Immature natural killer cell (primary cell): ENCODE results near the gene DLG2. TPM values are rescaled to one million over a fixed set of nuclear protein-coding genes. Genes with fewer than 3 reads are reported as not detected.

Experiments
- DNase-seq, 3 donors: peaks; one replicate each; pipeline ENCODE4 v3.0.0; 2022; ENCODE audit warnings: mixed read lengths in 1 of 3
- H3K27ac Mint-ChIP-seq, 6 donors: one replicate each; pipeline ENCODE4 v1.8.0; 2020; ENCODE audit warnings: mixed read lengths in 6 of 6, mild to moderate bottlenecking in 5 of 6, inconsistent platforms in 4 of 6, moderate library complexity in 3 of 6
- H3K27me3 Mint-ChIP-seq, 3 donors: one replicate each; pipeline ENCODE4 v1.8.0; 2020 to 2021; ENCODE audit warnings: low read depth in 3 of 3, mild to moderate bottlenecking in 3 of 3, mixed read lengths in 3 of 3, moderate library complexity in 3 of 3, inconsistent platforms in 1 of 3
- H3K36me3 Mint-ChIP-seq, 3 donors: one replicate each; pipeline ENCODE4 v1.8.0; 2020; ENCODE audit warnings: mixed read lengths in 3 of 3, inconsistent platforms in 2 of 3, mild to moderate bottlenecking in 2 of 3
- H3K4me1 Mint-ChIP-seq, 2 donors: one replicate each; pipeline ENCODE4 v1.8.0; 2020; ENCODE audit warnings: inconsistent platforms in 2 of 2, mild to moderate bottlenecking in 2 of 2, mixed read lengths in 2 of 2, moderate library complexity in 1 of 2
- H3K4me3 Mint-ChIP-seq, 5 donors: one replicate each; pipeline ENCODE4 v1.8.0; 2020; ENCODE audit warnings: mild to moderate bottlenecking in 5 of 5, mixed read lengths in 5 of 5, inconsistent platforms in 3 of 5, moderate library complexity in 3 of 5
- H3K9me3 Mint-ChIP-seq, 6 donors: one replicate each; pipeline ENCODE4 v1.8.0; 2020; ENCODE audit warnings: mild to moderate bottlenecking in 6 of 6, mixed read lengths in 6 of 6, inconsistent platforms in 4 of 6, moderate library complexity in 3 of 6
- polyA plus RNA-seq, 3 donors: library from polyadenylated mRNA; unstranded; fragments of 300-500 nt; fragmentation: Illumina TruSeq; gene quantifications; one replicate each; pipeline ENCODE4 v1.2.3, GENCODE V29; 2021

The DLG2 gene
- polyA plus RNA-seq, 3 donors from 2014 or later: 0.57 to 1.9 (median 1.2) TPM

DNA sequence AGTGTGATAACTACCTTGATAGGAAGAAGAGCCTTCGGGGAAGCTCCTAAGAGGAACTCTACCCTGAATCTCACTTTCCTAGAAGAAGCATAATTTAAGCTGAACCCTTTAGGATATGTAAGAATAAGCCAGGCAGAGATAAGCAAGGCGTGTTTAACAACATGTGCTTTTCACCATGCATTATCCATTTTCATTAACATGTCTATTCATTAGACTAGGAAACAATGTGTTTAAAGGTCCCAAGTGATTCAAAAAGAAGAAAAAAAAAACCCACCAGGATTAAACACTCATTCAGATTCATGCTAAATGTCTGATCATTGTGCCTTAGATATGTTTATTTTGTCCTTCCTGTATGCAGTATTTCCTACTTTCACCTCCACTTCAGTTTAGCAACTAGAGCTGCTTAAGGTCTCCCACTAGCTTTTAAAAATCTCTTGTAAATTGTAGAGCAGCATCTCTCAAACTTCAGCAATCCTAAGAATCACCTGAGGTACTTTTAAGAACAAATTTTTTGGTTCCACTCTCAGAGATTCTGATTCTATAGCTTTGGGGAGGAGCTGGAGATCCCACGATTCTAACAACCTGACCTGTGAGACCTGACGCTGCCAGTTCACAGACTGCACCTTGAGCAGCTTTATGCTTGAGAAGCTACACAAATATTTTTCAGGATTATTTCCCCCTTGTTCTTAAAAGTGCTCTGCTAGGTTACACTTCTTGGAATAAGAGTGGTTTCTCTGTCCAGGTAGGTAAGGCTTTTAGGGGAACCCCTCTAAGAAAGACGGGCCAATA is 1385.6 kb downstream of the DLG2 start:
- no peak overlapping the region for H3K27ac Mint-ChIP-seq
- H3K9me3 Mint-ChIP-seq: peaks cover 1 to 27% (median 8%) of the 10 kb centered on the region in 6 donors
- no peaks in the 10 kb centered on the region for H3K27me3 Mint-ChIP-seq
- no peaks in the 10 kb centered on the region for H3K4me1 Mint-ChIP-seq
- H3K4me3 Mint-ChIP-seq: no peak overlapping the region
- DNase-seq: no peak
- no peaks in the 10 kb centered on the region for H3K36me3 Mint-ChIP-seq

DNA sequence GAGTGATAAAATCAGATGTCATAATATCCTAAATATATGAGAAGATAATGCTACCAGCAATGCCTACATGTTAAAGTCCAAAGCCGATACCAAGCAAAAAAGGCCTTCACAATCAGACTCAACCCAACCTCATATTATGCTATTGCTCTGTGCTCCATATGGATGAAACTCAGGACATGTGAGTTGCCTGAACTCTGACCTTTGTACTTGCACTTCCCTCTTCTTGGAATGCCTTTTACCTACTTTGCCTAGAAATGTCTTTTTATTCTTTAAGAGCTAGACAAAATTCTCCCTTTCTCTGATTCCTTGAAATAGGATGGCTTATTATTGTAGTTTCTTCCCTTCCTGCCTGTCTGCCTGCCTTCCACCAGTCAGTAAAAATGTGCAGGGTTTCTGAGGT is 1386.3 kb downstream of the DLG2 start:
- Mint-ChIP-seq H3K36me3 (no peaks in the 10 kb centered on the region), H3K9me3 (peaks cover 1 to 27% (median 9%) of the 10 kb centered on the region in 6 donors), H3K4me3 (no peak overlapping the region), H3K4me1 (no peaks in the 10 kb centered on the region), H3K27me3 (no peaks in the 10 kb centered on the region), H3K27ac (no peak overlapping the region)
- no peak for DNase-seq

GRCh38 chr11:84236436-84236835 is 1390.7 kb downstream of the DLG2 start:
- no peaks in the 10 kb centered on the region for H3K36me3 Mint-ChIP-seq
- H3K9me3 Mint-ChIP-seq: peaks cover 3 to 29% (median 14%) of the 10 kb centered on the region in 6 donors
- H3K27me3 Mint-ChIP-seq: peaks cover 0 to 5% (median 1%) of the 10 kb centered on the region in 3 donors

GRCh38 chr11:84234462-84235202 is 1392.5 kb downstream of the DLG2 start:
- H3K36me3 Mint-ChIP-seq: no peaks in the 10 kb centered on the region
- no peaks in the 10 kb centered on the region for H3K4me1 Mint-ChIP-seq
- no peak overlapping the region for H3K4me3 Mint-ChIP-seq
- no peak for DNase-seq
- peaks cover 0 to 5% (median 1%) of the 10 kb centered on the region in 3 donors for H3K27me3 Mint-ChIP-seq
- peaks cover 3 to 29% (median 15%) of the 10 kb centered on the region in 6 donors for H3K9me3 Mint-ChIP-seq
- no peak overlapping the region for H3K27ac Mint-ChIP-seq

More at GRCh38 chr11:84236436-84236835, 1390.7 kb downstream of the DLG2 start:
- H3K4me3 Mint-ChIP-seq: no peak overlapping the region
- DNase-seq: no peak
- no peak overlapping the region for H3K27ac Mint-ChIP-seq
- no peaks in the 10 kb centered on the region for H3K4me1 Mint-ChIP-seq

GRCh38 chr11:84234011-84234410 is 1393.1 kb downstream of the DLG2 start:
- H3K27ac Mint-ChIP-seq: no peak overlapping the region
- peaks cover 0 to 5% (median 1%) of the 10 kb centered on the region in 3 donors for H3K27me3 Mint-ChIP-seq
- peaks cover 3 to 29% (median 15%) of the 10 kb centered on the region in 6 donors for H3K9me3 Mint-ChIP-seq
- H3K36me3 Mint-ChIP-seq: no peaks in the 10 kb centered on the region
- H3K4me1 Mint-ChIP-seq: no peaks in the 10 kb centered on the region
- no peak overlapping the region for H3K4me3 Mint-ChIP-seq
- no peak for DNase-seq

DNA sequence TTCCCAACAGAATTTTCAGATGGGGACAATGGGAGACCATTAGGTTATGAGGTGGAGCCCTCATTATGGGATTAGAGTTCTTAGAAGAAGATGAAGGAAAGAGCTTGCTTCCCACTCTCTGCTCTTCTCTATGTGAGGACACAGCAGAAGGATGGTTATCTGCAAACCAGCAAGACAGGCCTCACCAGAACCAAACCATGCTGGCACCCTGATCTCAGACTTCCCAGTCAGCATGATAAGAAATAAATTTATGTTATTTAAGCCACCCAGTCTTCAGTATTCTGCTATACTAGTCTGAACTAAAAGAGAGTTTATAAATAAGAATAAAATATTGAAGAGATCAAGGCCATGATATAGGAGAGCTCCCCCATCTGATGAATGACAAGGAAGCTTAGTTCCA is 1394.6 kb downstream of the DLG2 start:
- no peak overlapping the region for H3K4me3 Mint-ChIP-seq
- no peak for DNase-seq
- peaks cover 3 to 27% (median 17%) of the 10 kb centered on the region in 6 donors for H3K9me3 Mint-ChIP-seq
- no peaks in the 10 kb centered on the region for H3K36me3 Mint-ChIP-seq
- no peaks in the 10 kb centered on the region for H3K4me1 Mint-ChIP-seq
- peaks cover 0 to 6% (median 1%) of the 10 kb centered on the region in 3 donors for H3K27me3 Mint-ChIP-seq
- no peak overlapping the region for H3K27ac Mint-ChIP-seq

- Mint-ChIP-seq H3K36me3 (no peaks in the 10 kb centered on the region), H3K4me3 (no peak overlapping the region), H3K27me3 (peaks cover 0 to 6% (median 1%) of the 10 kb centered on the region in 3 donors), H3K27ac (no peak overlapping the region), H3K9me3 (peaks cover 1 to 22% (median 14%) of the 10 kb centered on the region in 6 donors), H3K4me1 (no peaks in the 10 kb centered on the region)
- no peak for DNase-seq
Measured at GRCh38 chr11:84230402-84230801, 1396.7 kb downstream of the DLG2 start.

- H3K9me3 Mint-ChIP-seq: peaks cover 4 to 24% (median 11%) of the 10 kb centered on the region in 6 donors
- no peak overlapping the region for H3K27ac Mint-ChIP-seq
Measured at GRCh38 chr11:84227970-84228665, 1399.0 kb downstream of the DLG2 start.

GRCh38 chr11:84224042-84224441 is 1403.1 kb downstream of the DLG2 start:
- no peak for DNase-seq
- Mint-ChIP-seq H3K4me1 (no peaks in the 10 kb centered on the region), H3K27ac (no peak overlapping the region), H3K9me3 (peaks cover 4 to 22% (median 8%) of the 10 kb centered on the region in 6 donors), H3K4me3 (no peak overlapping the region), H3K36me3 (no peaks in the 10 kb centered on the region), H3K27me3 (peaks cover 0 to 4% (median 0%) of the 10 kb centered on the region in 3 donors)

More at GRCh38 chr11:84227970-84228665, 1399.0 kb downstream of the DLG2 start:
- H3K36me3 Mint-ChIP-seq: no peaks in the 10 kb centered on the region
- H3K4me1 Mint-ChIP-seq: no peaks in the 10 kb centered on the region
- peaks cover 0 to 6% (median 0%) of the 10 kb centered on the region in 3 donors for H3K27me3 Mint-ChIP-seq
- DNase-seq: no peak
- H3K4me3 Mint-ChIP-seq: no peak overlapping the region

GRCh38 chr11:84218318-84218717 is 1408.8 kb downstream of the DLG2 start:
- no peak overlapping the region for H3K4me3 Mint-ChIP-seq
- H3K27me3 Mint-ChIP-seq: peaks cover 0 to 1% (median 0%) of the 10 kb centered on the region in 3 donors
- H3K4me1 Mint-ChIP-seq: no peaks in the 10 kb centered on the region
- H3K27ac Mint-ChIP-seq: no peak overlapping the region
- DNase-seq: no peak
- H3K36me3 Mint-ChIP-seq: no peaks in the 10 kb centered on the region
- peaks cover 6 to 30% (median 13%) of the 10 kb centered on the region in 6 donors for H3K9me3 Mint-ChIP-seq

- no peak for DNase-seq
Measured at GRCh38 chr11:84215672-84216071, 1411.5 kb downstream of the DLG2 start.

DNA sequence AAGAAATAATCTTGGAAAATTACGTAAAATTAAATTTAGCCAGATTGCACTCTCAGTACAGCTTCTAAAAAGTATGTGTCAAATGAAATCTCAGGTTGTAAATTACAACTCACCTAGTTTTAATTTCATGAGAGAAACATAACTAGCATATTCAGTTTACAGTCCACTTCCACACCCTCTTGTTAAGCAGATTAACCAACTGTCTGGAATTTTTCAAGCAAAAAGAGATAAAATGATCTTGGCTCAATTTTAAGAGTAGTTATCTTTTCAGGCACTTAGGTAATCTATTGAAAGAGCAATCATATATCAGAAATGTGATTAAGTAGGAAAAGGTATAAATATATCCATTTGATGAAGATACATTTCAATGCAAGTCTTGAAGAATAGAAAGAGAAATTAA is 1412.6 kb downstream of the DLG2 start:
- peaks cover 0 to 1% (median 0%) of the 10 kb centered on the region in 3 donors for H3K27me3 Mint-ChIP-seq
- H3K36me3 Mint-ChIP-seq: no peaks in the 10 kb centered on the region
- H3K27ac Mint-ChIP-seq: no peak overlapping the region
- H3K4me3 Mint-ChIP-seq: no peak overlapping the region
- H3K9me3 Mint-ChIP-seq: peaks cover 6 to 32% (median 13%) of the 10 kb centered on the region in 6 donors
- DNase-seq: no peak
- no peaks in the 10 kb centered on the region for H3K4me1 Mint-ChIP-seq

More at GRCh38 chr11:84215672-84216071, 1411.5 kb downstream of the DLG2 start:
- H3K9me3 Mint-ChIP-seq: peaks cover 6 to 32% (median 15%) of the 10 kb centered on the region in 6 donors
- no peaks in the 10 kb centered on the region for H3K4me1 Mint-ChIP-seq
- H3K36me3 Mint-ChIP-seq: no peaks in the 10 kb centered on the region
- H3K27ac Mint-ChIP-seq: no peak overlapping the region
- H3K4me3 Mint-ChIP-seq: no peak overlapping the region
- H3K27me3 Mint-ChIP-seq: peaks cover 0 to 1% (median 0%) of the 10 kb centered on the region in 3 donors

- Mint-ChIP-seq H3K27ac (no peak overlapping the region), H3K4me3 (no peak overlapping the region), H3K27me3 (peaks cover 0 to 1% (median 0%) of the 10 kb centered on the region in 3 donors), H3K4me1 (no peaks in the 10 kb centered on the region), H3K36me3 (no peaks in the 10 kb centered on the region), H3K9me3 (peaks cover 9 to 32% (median 11%) of the 10 kb centered on the region in 6 donors)
- DNase-seq: no peak
Measured at GRCh38 chr11:84212468-84213390, 1414.4 kb downstream of the DLG2 start.
